Hair follicular keratinocyte (primary cell): ENCODE data around the gene LIPE. TPM values are rescaled to one million over a fixed set of nuclear protein-coding genes. Genes with fewer than 3 reads are reported as not detected.

Source experiments
- total RNA-seq: library from RNA; depleted of rRNA; stranded (reverse); fragments of >200 nt; gene quantifications from 2 replicates; pipeline ENCODE4 v1.2.3, GENCODE V29; 2015

Gene LIPE
- total RNA-seq = 20.8 and 23.8 TPM in 2 replicates

GRCh38 chr19:42427313-42427712, at the start of gene LIPE:
Gene LIPE, minus strand, starts transcription at chr19:42427388. Its CDS starts 239 bp downstream, at chr19:42427149.

GRCh38 chr19:42442833-42443232, 15.6 kb upstream of the LIPE start, which contains the start of gene CXCL17:
Gene CXCL17, minus strand, starts transcription at chr19:42442946. Its CDS starts 114 bp downstream, at chr19:42442832.

GRCh38 chr19:42389899-42390298, 37.3 kb downstream of the LIPE start, which contains the start of gene CNFN:
Gene CNFN, minus strand, starts transcription at chr19:42390297. Its CDS starts 1,260 bp downstream, at chr19:42389037.

Other genes starting within 250 kb of the LIPE start
- 42.2 and 44.1 TPM in 2 replicates for gene DEDD2, start 209.7 kb downstream of the LIPE start, total RNA-seq
- 4.8 and 6.3 TPM in 2 replicates for gene ZNF526, start 207.1 kb downstream of the LIPE start, total RNA-seq
- 22.4 and 22.7 TPM in 2 replicates for gene GSK3A, start 184.8 kb downstream of the LIPE start, total RNA-seq
- 67.2 and 121 TPM in 2 replicates for gene ERF, start 172.3 kb downstream of the LIPE start, total RNA-seq
- gene CIC, start 158.1 kb downstream of the LIPE start, total RNA-seq = 47.4 and 52.2 TPM in 2 replicates
- 0.80 and 2.1 TPM in 2 replicates for gene PRR19, start 125.3 kb downstream of the LIPE start, total RNA-seq
- gene PAFAH1B3, start 124.8 kb downstream of the LIPE start, total RNA-seq = 64.2 and 85.3 TPM in 2 replicates
- gene TMEM145, start 114.1 kb downstream of the LIPE start, total RNA-seq = not detected in 2 replicates
- gene MEGF8, start 101.8 kb downstream of the LIPE start, total RNA-seq = 7.3 and 13.6 TPM in 2 replicates
- 1.7 and 4.1 TPM in 2 replicates for gene CNFN, start 37.1 kb downstream of the LIPE start, total RNA-seq
- not detected in 2 replicates for gene CXCL17, start 15.6 kb upstream of the LIPE start, total RNA-seq
- 1.1 and 2.0 TPM in 2 replicates for gene CEACAM1, start 101.1 kb upstream of the LIPE start, total RNA-seq
- gene CEACAM8, start 167.5 kb upstream of the LIPE start, total RNA-seq = not detected in 2 replicates